NCI-H1105 treated with DMSO at 0.1 percent for 48 hours (cell line): Measurements from ENCODE around the gene CD200R1.

Source experiments
- DNase-seq: peaks from one replicate; lab custom pipeline; 2025; lab: John Stamatoyannopoulos, UW

CD200R1 gene

DNA sequence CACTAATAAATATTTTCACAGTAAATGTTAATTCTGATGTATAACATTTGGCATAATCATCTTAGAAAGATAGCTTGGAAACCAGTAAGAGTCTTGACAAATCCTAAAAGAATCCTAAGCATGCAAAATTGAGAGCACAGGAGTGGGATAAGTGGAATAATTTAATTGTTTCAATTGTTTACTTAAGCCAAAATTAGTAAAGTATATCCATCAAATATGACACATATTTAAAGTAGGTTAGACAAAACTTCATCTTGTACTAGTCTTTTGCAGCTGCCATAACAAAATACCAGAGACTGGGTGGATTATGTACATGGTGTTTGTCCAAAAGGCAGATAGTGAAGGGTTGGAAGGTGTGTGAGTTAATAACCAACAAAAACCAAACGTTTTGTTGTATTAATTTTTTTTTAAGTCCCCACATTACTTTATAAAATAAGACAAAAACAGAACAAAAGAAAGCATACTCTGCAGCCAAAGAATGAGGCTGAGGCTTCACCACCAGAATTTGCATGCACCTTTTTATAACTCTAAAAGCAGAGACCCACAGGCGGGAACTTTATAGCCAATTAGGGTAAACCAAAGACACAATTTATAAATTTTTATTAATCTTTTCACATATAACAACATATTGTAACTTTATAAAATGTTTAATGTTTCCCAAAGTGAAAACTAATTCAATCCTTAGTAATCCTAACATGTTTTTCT is 86.4 kb downstream of the CD200R1 start:
- DNase-seq: no peak

GRCh38 chr3:112884678-112885290 is 90.1 kb downstream of the CD200R1 start:
- DNase-seq: no peak

DNA sequence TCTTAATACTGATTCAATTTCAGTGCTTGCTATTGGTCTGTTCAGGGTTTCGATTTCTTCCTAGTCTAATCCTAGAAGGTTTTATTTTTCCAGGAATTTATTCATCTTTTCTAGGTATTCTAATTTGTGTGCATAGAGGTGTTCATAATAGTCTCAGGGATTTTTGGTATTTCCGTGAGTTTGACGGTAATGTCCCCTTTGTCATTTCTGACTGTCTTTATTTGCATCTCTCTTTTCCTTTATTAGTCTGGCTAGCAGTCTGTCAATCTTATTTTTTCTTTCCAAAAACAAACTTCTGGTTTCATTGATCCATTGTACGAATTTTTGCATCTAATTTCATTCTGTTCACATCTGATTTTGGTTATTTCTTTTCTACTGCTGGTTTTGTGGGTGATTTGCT is 93.0 kb downstream of the CD200R1 start:
- no peak for DNase-seq

DNA sequence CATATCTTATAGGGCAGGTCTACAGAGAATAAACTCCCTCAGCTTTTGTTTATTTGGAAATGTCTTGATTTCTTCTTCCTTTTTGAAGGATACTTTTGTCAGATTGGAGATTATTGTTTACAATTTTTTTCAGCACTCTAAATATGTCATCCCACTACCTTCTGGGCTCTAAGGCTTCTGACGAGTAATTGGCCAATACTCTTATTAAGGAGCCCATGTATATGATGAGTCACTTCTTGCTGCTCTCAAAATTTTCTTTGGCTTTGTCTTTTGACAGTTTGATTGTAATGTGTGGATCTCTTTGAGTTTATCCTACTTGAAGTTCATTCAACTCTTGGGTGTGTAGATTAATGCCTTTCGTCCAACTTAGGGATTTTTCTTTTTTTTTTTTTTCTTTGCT is 99.3 kb downstream of the CD200R1 start:
- no peak for DNase-seq

- DNase-seq: no peak
Measured at GRCh38 chr3:112874725-112875124, 100.2 kb downstream of the CD200R1 start.

DNA sequence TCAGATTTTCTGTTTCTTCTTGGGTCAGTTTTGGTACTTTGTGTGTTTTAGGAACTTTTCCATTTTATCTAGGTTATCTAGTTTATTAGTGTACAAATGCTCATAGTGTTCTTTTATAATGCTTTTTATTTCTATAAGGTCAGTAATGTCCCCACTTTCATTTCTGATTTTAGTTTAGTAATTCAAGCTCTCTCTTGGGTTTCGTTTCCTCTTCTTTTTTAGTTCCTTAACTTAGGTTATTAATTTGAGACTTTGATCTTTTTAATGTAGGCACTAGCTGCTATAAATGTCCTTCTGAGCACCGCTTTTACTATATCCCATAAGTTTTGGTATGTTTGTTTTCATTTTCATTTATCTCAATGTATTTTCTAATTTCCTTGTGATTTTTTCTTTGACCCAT is 101.3 kb downstream of the CD200R1 start:
- DNase-seq: no peak

DNA sequence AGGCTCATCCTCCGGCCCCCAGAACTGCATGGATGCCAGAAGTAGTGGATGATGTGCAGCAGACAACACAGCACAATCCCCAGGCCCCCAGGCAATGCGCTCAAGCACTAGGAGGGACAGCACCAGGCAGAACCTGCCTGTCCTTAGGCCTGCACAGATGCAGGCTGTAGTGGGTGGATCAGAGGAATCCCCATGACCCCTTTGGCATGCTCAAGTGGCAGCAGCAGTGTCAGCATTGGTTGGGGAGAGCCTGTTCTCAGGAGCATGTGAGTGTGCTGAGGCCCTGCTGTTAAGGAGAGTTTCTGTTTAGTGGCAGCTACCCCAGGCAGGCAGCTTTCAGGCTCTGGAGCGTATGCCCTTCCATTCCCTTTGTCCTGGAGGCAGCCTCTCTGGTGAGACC is 103.2 kb downstream of the CD200R1 start:
- DNase-seq: no peak
